ENCODE data around the gene FEM1A. TPM values are rescaled to one million over a fixed set of nuclear protein-coding genes. Genes with fewer than 3 reads are reported as not detected.

The FEM1A gene
- total and polyA plus RNA-seq, 4 donors = 0.25 to 15.1 (median 7.4) TPM

DNA sequence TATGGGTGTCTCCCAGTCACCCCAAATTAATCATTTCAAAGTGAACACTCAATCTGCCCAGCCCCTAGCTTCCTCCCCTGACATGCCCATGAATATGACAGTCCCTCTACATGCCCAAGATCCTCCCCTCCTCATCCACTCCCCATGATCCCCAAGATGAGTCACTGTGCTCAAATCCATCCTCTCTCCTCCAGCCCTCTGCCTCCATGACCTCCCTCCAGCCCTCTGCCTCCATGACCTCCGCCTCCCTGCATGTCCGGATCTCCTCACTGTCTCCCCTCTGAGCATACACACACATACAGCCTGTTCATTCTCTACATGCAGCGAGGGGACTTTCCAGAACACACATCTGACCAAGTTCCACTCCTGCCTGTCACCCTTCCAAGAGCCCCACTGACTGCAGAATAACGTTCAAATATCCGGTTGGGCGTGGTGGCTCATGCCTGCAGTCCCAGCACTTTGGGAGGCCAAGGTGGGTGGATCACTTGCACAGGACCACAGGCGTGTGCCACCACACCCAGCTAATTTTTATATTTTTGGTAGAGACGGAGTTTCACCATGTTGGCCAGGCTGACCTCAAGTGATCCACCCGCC lies 18.4 kb upstream of the FEM1A start:
- TF ChIP-seq, protein P1, sequence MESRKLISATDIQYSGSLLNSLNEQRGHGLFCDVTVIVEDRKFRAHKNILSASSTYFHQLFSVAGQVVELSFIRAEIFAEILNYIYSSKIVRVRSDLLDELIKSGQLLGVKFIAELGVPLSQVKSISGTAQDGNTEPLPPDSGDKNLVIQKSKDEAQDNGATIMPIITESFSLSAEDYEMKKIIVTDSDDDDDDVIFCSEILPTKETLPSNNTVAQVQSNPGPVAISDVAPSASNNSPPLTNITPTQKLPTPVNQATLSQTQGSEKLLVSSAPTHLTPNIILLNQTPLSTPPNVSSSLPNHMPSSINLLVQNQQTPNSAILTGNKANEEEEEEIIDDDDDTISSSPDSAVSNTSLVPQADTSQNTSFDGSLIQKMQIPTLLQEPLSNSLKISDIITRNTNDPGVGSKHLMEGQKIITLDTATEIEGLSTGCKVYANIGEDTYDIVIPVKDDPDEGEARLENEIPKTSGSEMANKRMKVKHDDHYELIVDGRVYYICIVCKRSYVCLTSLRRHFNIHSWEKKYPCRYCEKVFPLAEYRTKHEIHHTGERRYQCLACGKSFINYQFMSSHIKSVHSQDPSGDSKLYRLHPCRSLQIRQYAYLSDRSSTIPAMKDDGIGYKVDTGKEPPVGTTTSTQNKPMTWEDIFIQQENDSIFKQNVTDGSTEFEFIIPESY (IDR thresholded peaks at IDR 0.05) = no peak
- TF ChIP-seq EGR1 (IDR thresholded peaks at IDR 0.05; ENCODE audit: low read depth in 2 of 2) (no peak), REST (IDR thresholded peaks at IDR 0.05) (no peak), TAF1 (conservative IDR thresholded peaks at IDR 0.05) (no peak), RAD21 (IDR thresholded peaks at IDR 0.05) (no peak), YY1 (IDR thresholded peaks at IDR 0.05) (no peak), FOXA1 (IDR thresholded peaks at IDR 0.05) (no peak), GABPA (IDR thresholded peaks at IDR 0.05 in 1 of 2, conservative IDR thresholded peaks at IDR 0.05 in 1 of 2) (no peak), NR2F2 (IDR thresholded peaks at IDR 0.05) (no peak), HNF4G (IDR thresholded peaks at IDR 0.05) (no peak), JUND (IDR thresholded peaks at IDR 0.05) (no peak), HNF4A (conservative IDR thresholded peaks at IDR 0.05) (no peak), RXRA (IDR thresholded peaks at IDR 0.05) (no peak), CTCF (IDR thresholded peaks at IDR 0.05; ENCODE audit: low read depth, low read length, missing input control) (no peak), SP1 (IDR thresholded peaks at IDR 0.05) (no peak), FOXA2 (IDR thresholded peaks at IDR 0.05) (no peak)
- TF ChIP-seq, protein P2, sequence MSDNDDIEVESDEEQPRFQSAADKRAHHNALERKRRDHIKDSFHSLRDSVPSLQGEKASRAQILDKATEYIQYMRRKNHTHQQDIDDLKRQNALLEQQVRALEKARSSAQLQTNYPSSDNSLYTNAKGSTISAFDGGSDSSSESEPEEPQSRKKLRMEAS (IDR thresholded peaks at IDR 0.05) = no peak
- TF ChIP-seq, protein P3, sequence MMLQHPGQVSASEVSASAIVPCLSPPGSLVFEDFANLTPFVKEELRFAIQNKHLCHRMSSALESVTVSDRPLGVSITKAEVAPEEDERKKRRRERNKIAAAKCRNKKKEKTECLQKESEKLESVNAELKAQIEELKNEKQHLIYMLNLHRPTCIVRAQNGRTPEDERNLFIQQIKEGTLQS (IDR thresholded peaks at IDR 0.05) = no peak
- Histone ChIP-seq H3K27ac (ENCODE audit: low read depth in 1 of 2, low read length in 2 of 2) (no peak overlapping the region), H3K9me3 (ENCODE audit: control insufficient read depth in 4 of 4, low read length in 3 of 4) (no peaks in the 10 kb centered on the region), H3K4me1 (ENCODE audit: control insufficient read depth in 4 of 4, insufficient read depth in 4 of 4, low read length in 3 of 4) (no peaks in the 10 kb centered on the region), H3K27me3 (ENCODE audit: control insufficient read depth in 4 of 4, insufficient read depth in 4 of 4, low read length in 3 of 4) (no peaks in the 10 kb centered on the region), H3K36me3 (ENCODE audit: control insufficient read depth in 4 of 4, insufficient read depth in 3 of 4, low read depth in 1 of 4, low read length in 3 of 4) (no peaks in the 10 kb centered on the region), H3K4me3 (ENCODE audit: low read depth in 1 of 3, low read length in 3 of 3) (no peak overlapping the region), H3K9ac (ENCODE audit: low read depth in 1 of 2, low read length in 2 of 2) (no peak overlapping the region)
- DNase-seq (ENCODE audit: low spot score) = no peak
- WGBS = 61% methylated on average over 9 of the region's 9 CpGs
